OCI-LY1 (cell line): ENCODE data around the gene TMEM30A.

Experiments
- H2AFZ ChIP-seq: fragments of 200-600 bp; sonication (generic), shearing (Covaris generic); 2 replicates; pipeline ENCODE4 v1.6.0; 2014; ENCODE audit warnings: antibody characterized with exemption, mild to moderate bottlenecking, low read length
- H3F3A ChIP-seq: fragments of 200-600 bp; sonication (generic), shearing (Covaris generic); 2 replicates; pipeline ENCODE4 v1.6.0; 2014; ENCODE audit warnings: mild to moderate bottlenecking, antibody characterized with exemption, low read length, moderate library complexity; ENCODE audit not compliant: insufficient read depth
- H3K27ac ChIP-seq: fragments of 200-600 bp; sonication (generic); 2 replicates; pipeline ENCODE4 v1.5.1; 2014; ENCODE audit warnings: low read length, mixed run types, mild to moderate bottlenecking, low read depth; ENCODE audit not compliant: poor library complexity, severe bottlenecking
- H3K27me3 ChIP-seq: fragments of 200-600 bp; sonication (generic); 2 replicates; pipeline ENCODE4 v1.6.0; 2014; ENCODE audit warnings: antibody characterized with exemption, mild to moderate bottlenecking, low read length, moderate library complexity; ENCODE audit not compliant: insufficient read depth
- H3K36me3 ChIP-seq: fragments of 200-600 bp; sonication (generic); 2 replicates; pipeline ENCODE4 v1.6.1; 2014; ENCODE audit warnings: mild to moderate bottlenecking, antibody characterized with exemption, low read length, moderate library complexity, mixed read lengths; ENCODE audit not compliant: insufficient read depth
- H3K4me1 ChIP-seq: fragments of 200-600 bp; sonication (generic); 2 replicates; pipeline ENCODE4 v1.5.1; 2014; ENCODE audit warnings: mild to moderate bottlenecking, low read length, moderate library complexity; ENCODE audit not compliant: insufficient read depth, severe bottlenecking
- H3K4me2 ChIP-seq: fragments of 200-600 bp; sonication (generic), shearing (Covaris generic); 2 replicates; pipeline ENCODE4 v1.6.1; 2014; ENCODE audit warnings: low read length
- H3K4me3 ChIP-seq: fragments of 200-600 bp; sonication (generic); 2 replicates; pipeline ENCODE4 v1.5.1; 2014; ENCODE audit warnings: low read length, low read depth, mild to moderate bottlenecking, mixed read lengths; ENCODE audit not compliant: poor library complexity, severe bottlenecking
- H3K79me2 ChIP-seq: fragments of 200-600 bp; shearing (Covaris generic); 2 replicates; pipeline ENCODE4 v1.6.1; 2016; ENCODE audit warnings: mixed run types, low read length, mixed read lengths; ENCODE audit not compliant: insufficient read depth
- H3K9ac ChIP-seq: fragments of 200-600 bp; sonication (generic), shearing (Covaris generic); 2 replicates; pipeline ENCODE4 v1.6.1; 2014; ENCODE audit warnings: mild to moderate bottlenecking, low read length, mixed read lengths
- H3K9me2 ChIP-seq: fragments of 200-600 bp; sonication (generic), shearing (Covaris generic); 2 replicates; pipeline ENCODE4 v1.6.1; 2014; ENCODE audit warnings: low read depth, mild to moderate bottlenecking, low read length, mixed read lengths
- H3K9me3 ChIP-seq: fragments of 200-600 bp; shearing (Covaris generic); 2 replicates; pipeline ENCODE4 v1.6.1; 2014; ENCODE audit warnings: low read length, mixed read lengths
- H4K20me1 ChIP-seq: fragments of 200-600 bp; sonication (generic), shearing (Covaris generic); 2 replicates; pipeline ENCODE4 v1.6.0; 2016; ENCODE audit warnings: mild to moderate bottlenecking, low read length; ENCODE audit not compliant: insufficient read depth
- CTCF ChIP-seq: fragments of 200-600 bp; sonication (generic), shearing (Covaris generic); IDR thresholded peaks from 2 replicates; pipeline ENCODE4 v1.5.1; 2017; ENCODE audit warnings: mild to moderate bottlenecking, antibody characterized with exemption, low read length, moderate library complexity, mixed read lengths
- EZH2 ChIP-seq: fragments of 200-600 bp; sonication (generic), shearing (Covaris generic); IDR thresholded peaks from 2 replicates; pipeline ENCODE4 v1.8.0; 2017; ENCODE audit warnings: borderline replicate concordance, mixed run types, mild to moderate bottlenecking, antibody characterized with exemption, low read length, moderate library complexity, mixed read lengths

The TMEM30A gene

GRCh38 chr6:75221116-75221515 lies 63.5 kb downstream of the TMEM30A start:
- Histone ChIP-seq H3F3A (no peaks in the 10 kb centered on the region), H3K9me3 (no peaks in the 10 kb centered on the region), H3K27ac (no peak overlapping the region), H3K9ac (no peak overlapping the region), H3K79me2 (no peaks in the 10 kb centered on the region), H3K4me3 (no peak overlapping the region), H3K27me3 (no peaks in the 10 kb centered on the region), H2AFZ (no peak overlapping the region), H3K36me3 (no peaks in the 10 kb centered on the region), H3K4me1 (no peaks in the 10 kb centered on the region), H3K4me2 (no peak overlapping the region), H3K9me2 (no peaks in the 10 kb centered on the region), H4K20me1 (no peaks in the 10 kb centered on the region)
- TF ChIP-seq EZH2, result no peak
- no peak for TF ChIP-seq CTCF

- Histone ChIP-seq H3F3A (no peaks in the 10 kb centered on the region), H3K27ac (no peak overlapping the region), H3K4me3 (no peak overlapping the region), H3K4me2 (no peak overlapping the region), H3K36me3 (no peaks in the 10 kb centered on the region), H3K9me3 (no peaks in the 10 kb centered on the region), H4K20me1 (no peaks in the 10 kb centered on the region), H3K9me2 (no peaks in the 10 kb centered on the region), H3K79me2 (no peaks in the 10 kb centered on the region), H3K4me1 (no peaks in the 10 kb centered on the region), H3K27me3 (no peaks in the 10 kb centered on the region), H3K9ac (no peak overlapping the region), H2AFZ (no peak overlapping the region)
- TF ChIP-seq CTCF (no peak), EZH2 (no peak)
These were observed 64.2 kb downstream of the TMEM30A start for GRCh38 chr6:75220357-75220756.

GRCh38 chr6:75219263-75219662 lies 65.3 kb downstream of the TMEM30A start:
- H3K4me2 ChIP-seq, result no peak overlapping the region
- H2AFZ ChIP-seq, result no peak overlapping the region
- H3K9me3 ChIP-seq, result no peaks in the 10 kb centered on the region
- no peaks in the 10 kb centered on the region for H4K20me1 ChIP-seq
- H3F3A ChIP-seq, result no peaks in the 10 kb centered on the region
- H3K4me1 ChIP-seq, result no peaks in the 10 kb centered on the region
- H3K9ac ChIP-seq, result no peak overlapping the region
- TF ChIP-seq CTCF (no peak), EZH2 (no peak)
- H3K79me2 ChIP-seq, result no peaks in the 10 kb centered on the region
- H3K4me3 ChIP-seq, result no peak overlapping the region
- H3K9me2 ChIP-seq, result no peaks in the 10 kb centered on the region
- H3K27me3 ChIP-seq, result no peaks in the 10 kb centered on the region
- H3K36me3 ChIP-seq, result no peaks in the 10 kb centered on the region
- no peak overlapping the region for H3K27ac ChIP-seq
